Measurements from ENCODE around the gene UBE3C.

The UBE3C gene

GRCh38 chr7:157306846-157307838 is 168.4 kb downstream of the UBE3C start:
- Histone ChIP-seq H3K4me3 (ENCODE audit: low read length) (no peak overlapping the region), H3K27ac (ENCODE audit: low read length) (peak overlapping the region; percentile 67), H3K9ac (ENCODE audit: low read length) (peak overlapping the region; percentile 28)

GRCh38 chr7:157309988-157310668 is 171.4 kb downstream of the UBE3C start:
- Histone ChIP-seq H3K9ac (ENCODE audit: low read length) (peak overlapping the region; percentile 56), H3K36me3 (ENCODE audit: control insufficient read depth, low read depth, low read length) (no peaks in the 10 kb centered on the region), H3K4me1 (ENCODE audit: control insufficient read depth, low read depth, low read length) (peaks cover 28% of the 10 kb centered on the region), H3K9me3 (ENCODE audit: control insufficient read depth, low read depth, low read length) (no peaks in the 10 kb centered on the region), H3K27me3 (ENCODE audit: control insufficient read depth, insufficient read depth, low read length) (no peaks in the 10 kb centered on the region), H3K27ac (ENCODE audit: low read length) (peak overlapping the region; percentile 97), H3K4me3 (ENCODE audit: low read length) (peak overlapping the region; percentile 26)

More at GRCh38 chr7:157306846-157307838, 168.4 kb downstream of the UBE3C start:
- Histone ChIP-seq H3K27me3 (ENCODE audit: control insufficient read depth, insufficient read depth, low read length) (no peaks in the 10 kb centered on the region), H3K9me3 (ENCODE audit: control insufficient read depth, low read depth, low read length) (no peaks in the 10 kb centered on the region), H3K36me3 (ENCODE audit: control insufficient read depth, low read depth, low read length) (no peaks in the 10 kb centered on the region), H3K4me1 (ENCODE audit: control insufficient read depth, low read depth, low read length) (peaks cover 28% of the 10 kb centered on the region)

- Histone ChIP-seq H3K27me3 (ENCODE audit: control insufficient read depth, insufficient read depth, low read length) (no peaks in the 10 kb centered on the region), H3K4me1 (ENCODE audit: control insufficient read depth, low read depth, low read length) (peaks cover 28% of the 10 kb centered on the region), H3K27ac (ENCODE audit: low read length) (peak overlapping the region; percentile 97), H3K36me3 (ENCODE audit: control insufficient read depth, low read depth, low read length) (no peaks in the 10 kb centered on the region), H3K9ac (ENCODE audit: low read length) (peak overlapping the region; percentile 44), H3K9me3 (ENCODE audit: control insufficient read depth, low read depth, low read length) (no peaks in the 10 kb centered on the region), H3K4me3 (ENCODE audit: low read length) (peak overlapping the region; percentile 26)
Measured at GRCh38 chr7:157310676-157311185, 172.0 kb downstream of the UBE3C start.

- peaks cover 24% of the 10 kb centered on the region for H3K4me1 ChIP-seq (ENCODE audit: control insufficient read depth, low read depth, low read length)
- no peaks in the 10 kb centered on the region for H3K36me3 ChIP-seq (ENCODE audit: control insufficient read depth, low read depth, low read length)
- H3K27me3 ChIP-seq (ENCODE audit: control insufficient read depth, insufficient read depth, low read length), result no peaks in the 10 kb centered on the region
- no peak overlapping the region for H3K9ac ChIP-seq (ENCODE audit: low read length)
- no peak overlapping the region for H3K27ac ChIP-seq (ENCODE audit: low read length)
- H3K4me3 ChIP-seq (ENCODE audit: low read length), result no peak overlapping the region
- H3K9me3 ChIP-seq (ENCODE audit: control insufficient read depth, low read depth, low read length), result no peaks in the 10 kb centered on the region
Measured at GRCh38 chr7:157312941-157313340, 174.2 kb downstream of the UBE3C start.

GRCh38 chr7:157313645-157314044 is 174.9 kb downstream of the UBE3C start:
- peaks cover 24% of the 10 kb centered on the region for H3K4me1 ChIP-seq (ENCODE audit: control insufficient read depth, low read depth, low read length)
- no peaks in the 10 kb centered on the region for H3K9me3 ChIP-seq (ENCODE audit: control insufficient read depth, low read depth, low read length)
- H3K27me3 ChIP-seq (ENCODE audit: control insufficient read depth, insufficient read depth, low read length), result no peaks in the 10 kb centered on the region
- H3K9ac ChIP-seq (ENCODE audit: low read length), result no peak overlapping the region
- no peak overlapping the region for H3K4me3 ChIP-seq (ENCODE audit: low read length)
- no peaks in the 10 kb centered on the region for H3K36me3 ChIP-seq (ENCODE audit: control insufficient read depth, low read depth, low read length)
- no peak overlapping the region for H3K27ac ChIP-seq (ENCODE audit: low read length)

- Histone ChIP-seq H3K36me3 (ENCODE audit: control insufficient read depth, low read depth, low read length) (no peaks in the 10 kb centered on the region), H3K27ac (ENCODE audit: low read length) (no peak overlapping the region), H3K4me3 (ENCODE audit: low read length) (no peak overlapping the region), H3K9me3 (ENCODE audit: control insufficient read depth, low read depth, low read length) (no peaks in the 10 kb centered on the region), H3K9ac (ENCODE audit: low read length) (no peak overlapping the region), H3K4me1 (ENCODE audit: control insufficient read depth, low read depth, low read length) (peaks cover 7% of the 10 kb centered on the region), H3K27me3 (ENCODE audit: control insufficient read depth, insufficient read depth, low read length) (no peaks in the 10 kb centered on the region)
Measured at GRCh38 chr7:157318015-157318706, 179.4 kb downstream of the UBE3C start.

Data from iPS-18a (cell line).